Sigmoid colon (tissue), 7 donors: ENCODE data around the gene FGF19. TPM values are rescaled to one million over a fixed set of nuclear protein-coding genes. Genes with fewer than 3 reads are reported as not detected.

Source experiments
- DNase-seq: peaks from one replicate; pipeline ENCODE4 v3.0.0-alpha.2; 2019
- H3K27ac ChIP-seq, 4 donors: fragments of 200-600 bp; sonication (generic); one replicate each; pipeline ENCODE4 v1.5.1; 2016 to 2019; ENCODE audit warnings: mild to moderate bottlenecking in 1 of 4
- H3K27me3 ChIP-seq, 3 donors: fragments of 200-600 bp; sonication (generic); one replicate each; pipeline ENCODE4 v1.5.1; 2019; ENCODE audit warnings: mild to moderate bottlenecking in 1 of 3
- H3K36me3 ChIP-seq, 4 donors: fragments of 200-600 bp; sonication (generic); one replicate each; pipeline ENCODE4 v1.5.1; 2016 to 2019
- H3K4me1 ChIP-seq, 4 donors: fragments of 200-600 bp; sonication (generic); one replicate each; pipeline ENCODE4 v1.5.1; 2017 to 2019
- H3K4me3 ChIP-seq, 4 donors: fragments of 200-600 bp; sonication (generic); one replicate each; pipeline ENCODE4 v1.5.1; 2017 to 2019; ENCODE audit warnings: mild to moderate bottlenecking in 2 of 4, moderate library complexity in 1 of 4
- H3K9me3 ChIP-seq, 4 donors: fragments of 200-600 bp in 3 of 4; sonication (generic) in 3 of 4; one replicate each; pipeline versions ENCODE4 v1.5.1 to v1.6.1; 2013 to 2019
- EP300 ChIP-seq, 4 donors: sonication (generic); formaldehyde crosslinking; IDR thresholded peaks; one replicate each; pipeline ENCODE4 v1.6.1; 2017; ENCODE audit warnings: antibody characterized with exemption in 4 of 4
- POLR2A ChIP-seq, 2 donors: fragments of 450-650 bp; IDR thresholded peaks; one replicate each; pipeline ENCODE4 v1.6.1; 2016; ENCODE audit warnings: antibody characterized with exemption in 2 of 2, mild to moderate bottlenecking in 2 of 2, moderate library complexity in 2 of 2
- POLR2AphosphoS5 ChIP-seq, 4 donors: sonication (generic); formaldehyde crosslinking; IDR thresholded peaks; one replicate each; pipeline ENCODE4 v1.6.1; 2017; ENCODE audit warnings: antibody characterized with exemption in 4 of 4
- WGBS, 2 donors: extraction: QIAGEN DNeasy Blood & Tissue Kit; methylation state at CpG; one replicate each; pipeline ENCODE4 v1.1.7; 2013; 5-methylcytosine and 5-hydroxymethylcytosine counted together
- intact Hi-C: fragments of 100-400 bp; cut with DNase I; formaldehyde crosslinking; loops from one replicate; pipeline ENCODE4 v1.15.1; 2023
- polyA plus RNA-seq, 3 donors: library from polyadenylated mRNA; stranded (reverse); fragments of 200-250 nt; gene quantifications; one replicate each; pipeline ENCODE4 v1.2.3, GENCODE V29; 2013
- total RNA-seq, 4 donors: library from RNA; depleted of rRNA; stranded (reverse); fragments of >200 nt; gene quantifications; one replicate each; pipeline ENCODE4 v1.1.0, GENCODE V29; 2016
- TF ChIP-seq, protein P1 (sequence below), 4 experiments: fragments of 450-650 bp in 3 of 4; fragments of 200-600 bp in 1 of 4; IDR thresholded peaks; one replicate each; pipeline ENCODE4 v1.5.1; 2016 to 2019; ENCODE audit warnings: antibody characterized with exemption in 4 of 4, mild to moderate bottlenecking in 3 of 4, moderate library complexity in 2 of 4
- donor health status: healthy with polysubstance abuse.
- donor health status: Bipolar disorder and iron deficiency.
- donor health status: healthy.

Gene FGF19
- total and polyA plus RNA-seq, 7 donors = not detected

DNA sequence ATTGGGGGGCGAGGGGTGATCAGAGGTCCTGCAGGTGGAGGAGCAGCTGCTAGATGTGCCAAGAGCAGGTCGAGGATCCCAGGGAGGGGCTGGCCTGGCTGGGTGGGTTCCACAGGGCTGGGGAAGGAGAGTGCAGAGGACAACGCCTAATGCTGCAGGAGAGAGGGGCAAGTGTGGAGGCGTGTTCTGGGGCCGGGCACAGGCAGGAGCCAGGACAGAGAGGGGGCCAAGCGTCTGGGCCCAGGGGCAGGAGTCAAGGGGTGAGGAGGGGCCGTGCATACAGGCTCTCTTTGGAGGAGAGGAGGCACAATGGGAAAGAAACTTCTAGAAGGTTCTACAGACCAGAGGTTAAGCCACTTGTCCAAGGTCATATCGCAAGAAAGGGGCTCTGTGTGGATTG, 26.7 kb upstream of the FGF19 start:
- WGBS, 2 donors = 72 to 79% methylated on average over 8 of the region's 8 CpGs

DNA sequence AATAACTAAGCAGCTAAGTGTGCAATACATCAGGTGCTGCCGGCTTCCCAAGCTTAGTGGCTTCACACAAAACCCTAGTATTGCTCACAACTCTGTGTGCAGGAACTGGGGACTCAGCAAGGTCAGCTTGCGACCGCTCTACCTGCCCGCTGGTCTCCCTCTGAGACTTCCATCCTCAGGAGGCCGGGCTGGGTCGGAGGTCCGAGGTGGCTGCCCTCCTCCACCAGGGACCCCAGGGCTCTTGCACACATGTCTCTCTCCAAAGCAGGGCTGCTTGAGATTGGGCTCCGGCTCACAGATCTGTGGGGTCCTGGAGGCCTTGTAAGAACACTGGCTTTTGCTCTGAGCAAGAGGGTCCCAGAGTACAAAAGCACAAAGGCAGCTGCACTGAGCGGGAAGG, 25.4 kb upstream of the FGF19 start:
- Histone ChIP-seq H3K4me1 (no peaks in the 10 kb centered on the region), H3K27ac (no peak overlapping the region), H3K27me3 (peaks cover 0 to 25% (median 0%) of the 10 kb centered on the region in 3 donors), H3K9me3 (peaks cover 0 to 4% (median 0%) of the 10 kb centered on the region in 4 donors), H3K36me3 (no peaks in the 10 kb centered on the region), H3K4me3 (no peak overlapping the region)
- TF ChIP-seq EP300 (IDR thresholded peaks at IDR 0.05) (no peak), POLR2AphosphoS5 (IDR thresholded peaks at IDR 0.05) (no peak), POLR2A (IDR thresholded peaks at IDR 0.05) (no peak)
- TF ChIP-seq, protein P1, sequence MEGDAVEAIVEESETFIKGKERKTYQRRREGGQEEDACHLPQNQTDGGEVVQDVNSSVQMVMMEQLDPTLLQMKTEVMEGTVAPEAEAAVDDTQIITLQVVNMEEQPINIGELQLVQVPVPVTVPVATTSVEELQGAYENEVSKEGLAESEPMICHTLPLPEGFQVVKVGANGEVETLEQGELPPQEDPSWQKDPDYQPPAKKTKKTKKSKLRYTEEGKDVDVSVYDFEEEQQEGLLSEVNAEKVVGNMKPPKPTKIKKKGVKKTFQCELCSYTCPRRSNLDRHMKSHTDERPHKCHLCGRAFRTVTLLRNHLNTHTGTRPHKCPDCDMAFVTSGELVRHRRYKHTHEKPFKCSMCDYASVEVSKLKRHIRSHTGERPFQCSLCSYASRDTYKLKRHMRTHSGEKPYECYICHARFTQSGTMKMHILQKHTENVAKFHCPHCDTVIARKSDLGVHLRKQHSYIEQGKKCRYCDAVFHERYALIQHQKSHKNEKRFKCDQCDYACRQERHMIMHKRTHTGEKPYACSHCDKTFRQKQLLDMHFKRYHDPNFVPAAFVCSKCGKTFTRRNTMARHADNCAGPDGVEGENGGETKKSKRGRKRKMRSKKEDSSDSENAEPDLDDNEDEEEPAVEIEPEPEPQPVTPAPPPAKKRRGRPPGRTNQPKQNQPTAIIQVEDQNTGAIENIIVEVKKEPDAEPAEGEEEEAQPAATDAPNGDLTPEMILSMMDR (IDR thresholded peaks at IDR 0.05) = no peak
- intact Hi-C loops = no loop called here
- WGBS, 2 donors = 85 to 88% methylated on average over 9 of the region's 9 CpGs
- no peak for DNase-seq

More for the DNA sequence above, 26.7 kb upstream of the FGF19 start:
- intact Hi-C loops = no loop called here
- H3K4me1 ChIP-seq = no peaks in the 10 kb centered on the region
- no peak overlapping the region for H3K4me3 ChIP-seq
- H3K27me3 ChIP-seq = peaks cover 0 to 18% (median 0%) of the 10 kb centered on the region in 3 donors
- H3K9me3 ChIP-seq = peaks cover 0 to 6% (median 4%) of the 10 kb centered on the region in 4 donors
- TF ChIP-seq POLR2A (IDR thresholded peaks at IDR 0.05) = no peak
- no peak for TF ChIP-seq EP300 (IDR thresholded peaks at IDR 0.05)
- TF ChIP-seq, protein P1 (IDR thresholded peaks at IDR 0.05) = no peak
- no peak for TF ChIP-seq POLR2AphosphoS5 (IDR thresholded peaks at IDR 0.05)
- no peak overlapping the region for H3K27ac ChIP-seq
- DNase-seq = no peak
- no peaks in the 10 kb centered on the region for H3K36me3 ChIP-seq

DNA sequence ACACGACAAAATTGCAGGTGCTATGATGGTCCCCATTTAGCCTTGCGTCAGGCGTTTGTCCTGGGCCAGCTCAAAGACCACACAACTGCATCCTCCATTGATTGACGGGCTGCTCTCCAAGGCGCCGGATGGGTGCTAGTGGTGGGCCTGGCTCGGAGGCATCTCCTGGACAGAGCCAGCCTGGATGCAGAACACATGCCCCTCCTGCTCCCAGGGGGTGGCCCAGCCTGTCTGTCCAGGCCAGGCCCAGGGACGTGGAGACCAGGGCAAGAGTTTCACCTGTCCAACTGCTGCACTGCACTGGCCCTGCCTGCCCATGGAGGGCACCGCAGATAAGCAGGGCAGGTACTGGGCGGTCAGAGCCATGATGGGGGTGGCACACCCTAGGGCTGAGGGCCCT, 23.4 kb upstream of the FGF19 start:
- WGBS, 2 donors = 88 to 89% methylated on average over 10 of the region's 10 CpGs
- no peak for DNase-seq
- peaks cover 0 to 38% (median under 1%) of the 10 kb centered on the region in 3 donors for H3K27me3 ChIP-seq
- intact Hi-C loops = no loop called here
- TF ChIP-seq POLR2AphosphoS5 (IDR thresholded peaks at IDR 0.05) (no peak), POLR2A (IDR thresholded peaks at IDR 0.05) (no peak), EP300 (IDR thresholded peaks at IDR 0.05) (no peak)
- TF ChIP-seq, protein P1 (IDR thresholded peaks at IDR 0.05) = no peak
- no peaks in the 10 kb centered on the region for H3K4me1 ChIP-seq
- H3K36me3 ChIP-seq = no peaks in the 10 kb centered on the region
- no peak overlapping the region for H3K4me3 ChIP-seq
- H3K9me3 ChIP-seq = no peaks in the 10 kb centered on the region
- H3K27ac ChIP-seq = no peak overlapping the region

DNA sequence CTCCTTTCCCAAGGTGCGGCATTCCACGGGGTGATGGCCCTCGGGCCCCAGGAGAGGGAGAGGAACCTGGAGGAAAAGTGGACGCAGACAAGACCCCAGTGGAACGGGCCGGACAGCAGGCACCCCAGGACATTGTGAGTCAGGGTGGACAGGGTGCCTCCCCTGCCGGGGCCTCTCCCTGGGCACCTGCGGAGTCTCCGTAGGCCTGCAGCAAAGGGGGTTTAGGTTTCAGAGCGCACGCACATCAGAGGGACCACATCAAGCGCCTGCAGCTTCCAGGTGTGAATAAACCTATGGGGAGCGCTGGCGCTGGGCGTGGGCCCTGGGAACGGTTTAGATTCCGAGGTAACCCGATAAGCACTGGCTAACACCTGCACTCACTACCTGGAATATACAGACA, 22.7 kb upstream of the FGF19 start:
- Histone ChIP-seq H3K27me3 (peaks cover 0 to 44% (median 3%) of the 10 kb centered on the region in 3 donors), H3K4me3 (no peak overlapping the region), H3K9me3 (no peaks in the 10 kb centered on the region), H3K27ac (no peak overlapping the region), H3K4me1 (no peaks in the 10 kb centered on the region), H3K36me3 (no peaks in the 10 kb centered on the region)
- 51 to 59% methylated on average over 18 of the region's 18 CpGs for WGBS, 2 donors
- intact Hi-C loops = no loop called here
- TF ChIP-seq EP300 (IDR thresholded peaks at IDR 0.05) (no peak), POLR2A (IDR thresholded peaks at IDR 0.05) (no peak)
- TF ChIP-seq, protein P1 (IDR thresholded peaks at IDR 0.05) = no peak
- DNase-seq = no peak

DNA sequence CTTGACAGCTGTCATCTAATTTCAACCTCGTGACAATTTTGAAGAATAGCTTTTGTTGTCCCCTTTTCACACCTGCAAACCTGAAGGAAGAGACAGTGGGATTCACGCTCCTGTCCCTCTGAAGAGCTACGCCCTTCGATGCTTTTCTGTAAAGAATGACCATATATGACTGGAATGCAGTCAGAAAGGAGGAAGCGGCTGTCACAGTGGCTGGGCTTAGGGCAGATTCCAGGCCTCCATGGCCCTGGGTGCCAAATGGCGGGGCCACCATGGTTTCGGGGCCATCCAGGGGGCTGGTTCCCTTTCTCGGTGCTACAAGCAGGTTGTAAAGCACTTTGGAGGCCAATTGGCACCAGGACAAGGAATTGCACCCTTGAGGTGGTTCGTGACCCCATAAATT, 22.2 kb upstream of the FGF19 start:
- Histone ChIP-seq H3K27me3 (peaks cover 0 to 44% (median 3%) of the 10 kb centered on the region in 3 donors), H3K27ac (no peak overlapping the region), H3K36me3 (no peaks in the 10 kb centered on the region), H3K9me3 (no peaks in the 10 kb centered on the region), H3K4me1 (no peaks in the 10 kb centered on the region), H3K4me3 (no peak overlapping the region)
- WGBS, 2 donors = 40 to 47% methylated on average over 9 of the region's 9 CpGs
- no peak for TF ChIP-seq POLR2A (IDR thresholded peaks at IDR 0.05)
- TF ChIP-seq POLR2AphosphoS5 (IDR thresholded peaks at IDR 0.05) = no peak
- TF ChIP-seq EP300 (IDR thresholded peaks at IDR 0.05) = no peak
- TF ChIP-seq, protein P1 (IDR thresholded peaks at IDR 0.05) = no peak
- intact Hi-C loops = no loop called here
- DNase-seq = no peak
